Neural cell (in vitro differentiated cells): Measurements from ENCODE around the gene CARHSP1.

Experiments
- CTCF ChIP-seq: fragments of 450-650 bp; IDR thresholded peaks from 2 replicates; pipeline ENCODE4 v1.5.1; 2014; ENCODE audit warnings: antibody characterized with exemption, mild to moderate bottlenecking, moderate library complexity; ENCODE audit not compliant: poor library complexity, severe bottlenecking
- EP300 ChIP-seq: fragments of 450-650 bp; conservative IDR thresholded peaks from 2 replicates; pipeline ENCODE4 v1.6.1; 2014; ENCODE audit warnings: antibody characterized with exemption, mild to moderate bottlenecking, moderate library complexity; ENCODE audit not compliant: poor library complexity, severe bottlenecking
- EZH2 ChIP-seq: fragments of 200-600, 300-800 bp; shearing (Covaris generic), sonication (generic); IDR thresholded peaks from 2 replicates; pipeline ENCODE4 v1.6.1; 2014; ENCODE audit warnings: antibody characterized with exemption, low read length, borderline replicate concordance, mild to moderate bottlenecking; ENCODE audit not compliant: insufficient read depth, poor library complexity, severe bottlenecking

GRCh38 chr16:8853150-8853549 lies 15.7 kb downstream of the CARHSP1 start:
- TF ChIP-seq EP300 (no peak), CTCF (no peak), EZH2 (no peak)
